Suprapubic skin (tissue), 4 donors: ENCODE measurements around the gene UGT1A10.

Experiments
- EP300 ChIP-seq: sonication (generic); formaldehyde crosslinking; IDR thresholded peaks from one replicate; pipeline ENCODE4 v1.6.1; 2017; ENCODE audit warnings: antibody characterized with exemption
- POLR2A ChIP-seq, 2 donors: fragments of 450-650 bp; IDR thresholded peaks; one replicate each; pipeline ENCODE4 v1.6.1; 2017; ENCODE audit warnings: antibody characterized with exemption in 2 of 2, mild to moderate bottlenecking in 2 of 2, moderate library complexity in 2 of 2
- POLR2AphosphoS5 ChIP-seq, 3 donors: sonication (generic); formaldehyde crosslinking; IDR thresholded peaks; one replicate each; pipeline ENCODE4 v1.6.1; 2017; ENCODE audit warnings: antibody characterized with exemption in 3 of 3
- TF ChIP-seq, protein P1 (sequence below), 2 donors: fragments of 200-600 bp in 1 of 2; fragments of 450-650 bp in 1 of 2; sonication (generic) in 1 of 2; IDR thresholded peaks; one replicate each; pipeline ENCODE4 v1.5.1; 2016 to 2019; ENCODE audit warnings: antibody characterized with exemption in 2 of 2, mild to moderate bottlenecking in 1 of 2, moderate library complexity in 1 of 2

DNA sequence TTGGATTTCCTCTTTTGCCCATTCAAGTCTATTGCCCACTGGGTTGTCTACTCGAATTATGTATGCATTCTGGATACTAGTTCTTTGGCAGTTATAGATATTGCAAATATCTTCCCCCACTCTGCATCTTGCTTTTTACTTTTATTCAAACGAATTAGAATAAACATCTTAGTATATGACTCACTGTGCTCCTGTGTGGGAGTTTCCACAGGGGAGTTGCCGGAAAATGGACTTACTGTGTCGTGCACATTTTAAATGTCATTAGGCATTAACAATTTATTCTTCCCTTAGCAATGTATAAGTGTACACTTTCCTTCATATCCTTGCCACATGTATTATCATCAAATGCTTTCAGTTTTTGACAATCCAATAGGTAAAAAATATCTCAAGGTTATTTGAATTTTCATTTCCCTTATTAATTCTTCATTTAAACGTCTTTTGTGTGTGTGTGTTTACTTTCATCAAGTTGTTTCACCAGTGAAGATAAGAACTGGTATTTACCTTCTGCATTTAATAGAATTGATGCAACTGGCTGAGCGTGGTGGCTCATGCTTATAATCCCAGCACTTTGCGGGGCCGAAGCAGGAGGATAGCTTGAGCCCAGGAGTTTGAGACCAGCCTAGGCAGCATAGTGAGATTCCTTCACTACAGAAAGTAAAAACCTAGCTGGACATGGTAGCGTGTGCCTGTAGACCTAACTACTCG, 71.8 kb downstream of the UGT1A10 start:
- TF ChIP-seq, protein P1, sequence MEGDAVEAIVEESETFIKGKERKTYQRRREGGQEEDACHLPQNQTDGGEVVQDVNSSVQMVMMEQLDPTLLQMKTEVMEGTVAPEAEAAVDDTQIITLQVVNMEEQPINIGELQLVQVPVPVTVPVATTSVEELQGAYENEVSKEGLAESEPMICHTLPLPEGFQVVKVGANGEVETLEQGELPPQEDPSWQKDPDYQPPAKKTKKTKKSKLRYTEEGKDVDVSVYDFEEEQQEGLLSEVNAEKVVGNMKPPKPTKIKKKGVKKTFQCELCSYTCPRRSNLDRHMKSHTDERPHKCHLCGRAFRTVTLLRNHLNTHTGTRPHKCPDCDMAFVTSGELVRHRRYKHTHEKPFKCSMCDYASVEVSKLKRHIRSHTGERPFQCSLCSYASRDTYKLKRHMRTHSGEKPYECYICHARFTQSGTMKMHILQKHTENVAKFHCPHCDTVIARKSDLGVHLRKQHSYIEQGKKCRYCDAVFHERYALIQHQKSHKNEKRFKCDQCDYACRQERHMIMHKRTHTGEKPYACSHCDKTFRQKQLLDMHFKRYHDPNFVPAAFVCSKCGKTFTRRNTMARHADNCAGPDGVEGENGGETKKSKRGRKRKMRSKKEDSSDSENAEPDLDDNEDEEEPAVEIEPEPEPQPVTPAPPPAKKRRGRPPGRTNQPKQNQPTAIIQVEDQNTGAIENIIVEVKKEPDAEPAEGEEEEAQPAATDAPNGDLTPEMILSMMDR (IDR thresholded peaks at IDR 0.05): no peak
- TF ChIP-seq POLR2AphosphoS5 (IDR thresholded peaks at IDR 0.05) (no peak), EP300 (no peak), POLR2A (IDR thresholded peaks at IDR 0.05) (no peak)
